Mesenchymal stem cell (in vitro differentiated cells and primary cell): ENCODE results near the gene MESP2.

Experiments
- DNase-seq: peaks from one replicate; pipeline ENCODE4 v3.0.0-alpha.2; 2013
- H2AFZ ChIP-seq: one replicate; pipeline ENCODE4 v1.6.1; 2013; ENCODE audit warnings: low read depth, mild to moderate bottlenecking, control low read depth, inconsistent platforms, low read length, moderate library complexity
- H2AK5ac ChIP-seq: 2 replicates; pipeline ENCODE4 v1.6.1; 2013; ENCODE audit warnings: low read length, moderate library complexity, mild to moderate bottlenecking, inconsistent platforms; ENCODE audit not compliant: severe bottlenecking
- H2BK120ac ChIP-seq: one replicate; pipeline ENCODE4 v1.6.1; 2013; ENCODE audit warnings: low read depth, mild to moderate bottlenecking, inconsistent platforms, low read length, moderate library complexity
- H2BK12ac ChIP-seq, 2 experiments: one replicate each; pipeline ENCODE4 v1.6.1; 2013; ENCODE audit warnings: inconsistent platforms in 2 of 2, low read length in 2 of 2, mild to moderate bottlenecking in 2 of 2, moderate library complexity in 2 of 2, control low read depth in 1 of 2
- H2BK15ac ChIP-seq: one replicate; pipeline ENCODE4 v1.6.1; 2013; ENCODE audit warnings: mild to moderate bottlenecking, low read depth, inconsistent platforms; ENCODE audit not compliant: poor library complexity, severe bottlenecking
- H2BK5ac ChIP-seq: 2 replicates; pipeline ENCODE4 v1.6.1; 2013; ENCODE audit warnings: low read depth, mild to moderate bottlenecking, low read length, control low read depth, inconsistent platforms; ENCODE audit not compliant: poor library complexity, severe bottlenecking
- H3K14ac ChIP-seq, 2 experiments: one replicate each; pipeline ENCODE4 v1.6.1; 2013; ENCODE audit warnings: inconsistent platforms in 2 of 2, low read length in 2 of 2, control low read depth in 1 of 2, mild to moderate bottlenecking in 1 of 2, moderate library complexity in 1 of 2
- H3K18ac ChIP-seq, 2 experiments: one replicate each; pipeline ENCODE4 v1.6.1; 2013; ENCODE audit warnings: inconsistent platforms in 2 of 2, low read length in 2 of 2, control low read depth in 1 of 2, low read depth in 1 of 2, mild to moderate bottlenecking in 1 of 2
- H3K23ac ChIP-seq, 2 experiments: one replicate each; pipeline ENCODE4 v1.6.1; 2013; ENCODE audit warnings: inconsistent platforms in 2 of 2, low read length in 2 of 2, mild to moderate bottlenecking in 2 of 2, moderate library complexity in 2 of 2, control low read depth in 1 of 2
- H3K27ac ChIP-seq: 2 replicates; pipeline ENCODE4 v1.5.1; 2013; ENCODE audit warnings: mild to moderate bottlenecking, moderate library complexity, low read length, control low read depth, inconsistent platforms; ENCODE audit not compliant: poor library complexity, severe bottlenecking
- H3K27me3 ChIP-seq, 2 experiments: 2 replicates each; pipeline versions ENCODE4 v1.6.1 to v1.7.0; 2013; ENCODE audit warnings: low read length in 2 of 2, mild to moderate bottlenecking in 2 of 2, moderate library complexity in 2 of 2, control low read depth in 1 of 2, inconsistent platforms in 1 of 2; ENCODE audit not compliant: control insufficient read depth in 1 of 2, insufficient read depth in 1 of 2
- H3K36me3 ChIP-seq, 2 experiments: 2 replicates each; pipeline versions ENCODE4 v1.6.1 to v1.7.0; 2013; ENCODE audit warnings: low read length in 2 of 2, control low read depth in 1 of 2, inconsistent platforms in 1 of 2, low read depth in 1 of 2, mild to moderate bottlenecking in 1 of 2; ENCODE audit not compliant: insufficient read depth in 2 of 2, control insufficient read depth in 1 of 2
- H3K4ac ChIP-seq, 2 experiments: one replicate each; pipeline ENCODE4 v1.6.1; 2013; ENCODE audit warnings: inconsistent platforms in 2 of 2, low read length in 2 of 2, mild to moderate bottlenecking in 2 of 2, moderate library complexity in 2 of 2, control low read depth in 1 of 2, low read depth in 1 of 2
- H3K4me1 ChIP-seq: 2 replicates; pipeline ENCODE4 v1.6.1; 2013; ENCODE audit warnings: low read depth, low read length, control low read depth; ENCODE audit not compliant: control insufficient read depth, insufficient read depth
- H3K4me2 ChIP-seq: 2 replicates; pipeline ENCODE4 v1.6.1; 2013; ENCODE audit warnings: low read length, mild to moderate bottlenecking, inconsistent platforms; ENCODE audit not compliant: poor library complexity, severe bottlenecking
- H3K4me3 ChIP-seq, 2 experiments: 2 replicates each; pipeline versions ENCODE4 v1.5.1 to v1.7.0; 2013; ENCODE audit warnings: low read length in 2 of 2, mild to moderate bottlenecking in 2 of 2, control low read depth in 1 of 2, low read depth in 1 of 2; ENCODE audit not compliant: insufficient read depth in 1 of 2
- H3K79me1 ChIP-seq: replicated peaks from 2 replicates; pipeline ENCODE4 v1.6.1; 2013; ENCODE audit warnings: mild to moderate bottlenecking, control low read depth, low read length, inconsistent platforms; ENCODE audit not compliant: poor library complexity, severe bottlenecking
- H3K9ac ChIP-seq: 2 replicates; pipeline ENCODE4 v1.7.0; 2013; ENCODE audit warnings: mild to moderate bottlenecking, low read length, moderate library complexity
- H3K9me3 ChIP-seq: 2 replicates; pipeline ENCODE4 v1.7.0; 2013; ENCODE audit warnings: mild to moderate bottlenecking, low read length; ENCODE audit not compliant: control insufficient read depth
- H4K8ac ChIP-seq: one replicate; pipeline ENCODE4 v1.6.1; 2013; ENCODE audit warnings: inconsistent platforms, mild to moderate bottlenecking, low read length, moderate library complexity
- H4K91ac ChIP-seq: one replicate; pipeline ENCODE4 v1.6.1; 2013; ENCODE audit warnings: mild to moderate bottlenecking, low read length, inconsistent platforms
- WGBS: methylation state at CpG from one replicate; pipeline ENCODE4 v1.1.7; 2013; ENCODE audit warnings: mixed read lengths; 5-methylcytosine and 5-hydroxymethylcytosine counted together

MESP2 gene

GRCh38 chr15:89760303-89761008, 15.7 kb upstream of the MESP2 start:
- H2BK120ac ChIP-seq: no peak overlapping the region
- no peak overlapping the region for H3K23ac ChIP-seq
- H2AFZ ChIP-seq: no peak overlapping the region
- H3K27ac ChIP-seq: no peak overlapping the region
- no peaks in the 10 kb centered on the region for H3K27me3 ChIP-seq
- no peak overlapping the region for H4K91ac ChIP-seq
- H2BK12ac ChIP-seq: no peak overlapping the region
- no peak overlapping the region for H3K18ac ChIP-seq
- no peak overlapping the region for H2BK5ac ChIP-seq
- no peaks in the 10 kb centered on the region for H3K36me3 ChIP-seq
- H2BK15ac ChIP-seq: no peak overlapping the region
- H3K4me2 ChIP-seq: no peak overlapping the region
- H3K4me1 ChIP-seq: peaks cover 6% of the 10 kb centered on the region
- no peaks in the 10 kb centered on the region for H3K79me1 ChIP-seq
- H3K4ac ChIP-seq: no peak overlapping the region
- WGBS: 20% methylated on average over 15 of the region's 16 CpGs
- H3K9me3 ChIP-seq: no peaks in the 10 kb centered on the region
- H3K4me3 ChIP-seq: no peak overlapping the region
- H2AK5ac ChIP-seq: no peak overlapping the region
- H3K14ac ChIP-seq: no peak overlapping the region
- H3K9ac ChIP-seq: peak overlapping the region; percentile 24
- peak; percentile 71 for DNase-seq
- peak overlapping the region; percentile 19 for H4K8ac ChIP-seq

GRCh38 chr15:89761009-89761831, 14.9 kb upstream of the MESP2 start:
- Histone ChIP-seq H2AFZ (no peak overlapping the region), H3K27me3 (no peaks in the 10 kb centered on the region), H3K27ac (no peak overlapping the region), H3K18ac (no peak overlapping the region), H3K4ac (no peak overlapping the region), H2BK12ac (no peak overlapping the region), H2BK120ac (no peak overlapping the region), H3K4me1 (peaks cover 6% of the 10 kb centered on the region), H2BK5ac (no peak overlapping the region), H3K79me1 (no peaks in the 10 kb centered on the region), H3K36me3 (peaks cover 0 to 6% of the 10 kb centered on the region in 2 experiments), H3K4me3 (no peak overlapping the region), H3K14ac (no peak overlapping the region), H4K8ac (peak overlapping the region; percentile 55), H2BK15ac (no peak overlapping the region), H3K9me3 (no peaks in the 10 kb centered on the region), H3K23ac (no peak overlapping the region), H2AK5ac (no peak overlapping the region), H3K9ac (peak overlapping the region; percentile 22), H4K91ac (no peak overlapping the region), H3K4me2 (no peak overlapping the region)
- 80% methylated on average over 18 of the region's 18 CpGs for WGBS
- no peak for DNase-seq

- no peaks in the 10 kb centered on the region for H3K79me1 ChIP-seq
- H3K14ac ChIP-seq: no peak overlapping the region
- no peak overlapping the region for H4K8ac ChIP-seq
- 84% methylated on average over 5 of the region's 5 CpGs for WGBS
- peak overlapping the region; percentile 24 for H2BK5ac ChIP-seq
- H3K27ac ChIP-seq: no peak overlapping the region
- no peak overlapping the region for H3K18ac ChIP-seq
- H2BK15ac ChIP-seq: no peak overlapping the region
- H3K4me2 ChIP-seq: no peak overlapping the region
- no peak overlapping the region for H2AFZ ChIP-seq
- H3K36me3 ChIP-seq: peaks cover 0 to 6% of the 10 kb centered on the region in 2 experiments
- no peak overlapping the region for H2BK120ac ChIP-seq
- no peak overlapping the region for H3K4ac ChIP-seq
- no peak overlapping the region for H3K23ac ChIP-seq
- no peak overlapping the region for H2BK12ac ChIP-seq
- H2AK5ac ChIP-seq: no peak overlapping the region
- no peaks in the 10 kb centered on the region for H3K9me3 ChIP-seq
- H3K4me1 ChIP-seq: peaks cover 6% of the 10 kb centered on the region
- no peak overlapping the region for H4K91ac ChIP-seq
- H3K9ac ChIP-seq: no peak overlapping the region
- no peaks in the 10 kb centered on the region for H3K27me3 ChIP-seq
- DNase-seq: no peak
- H3K4me3 ChIP-seq: no peak overlapping the region
Measured at GRCh38 chr15:89761929-89762328, 14.2 kb upstream of the MESP2 start.

- no peak overlapping the region for H3K14ac ChIP-seq
- peak overlapping the region in 1 of 2 experiments; percentile 43 for H2BK12ac ChIP-seq
- no peaks in the 10 kb centered on the region for H3K79me1 ChIP-seq
- no peak overlapping the region for H3K9ac ChIP-seq
- no peak overlapping the region for H2BK120ac ChIP-seq
- H3K9me3 ChIP-seq: no peaks in the 10 kb centered on the region
- no peak overlapping the region for H2BK15ac ChIP-seq
- no peak overlapping the region for H4K8ac ChIP-seq
- peaks cover 14% of the 10 kb centered on the region for H3K4me1 ChIP-seq
- H3K23ac ChIP-seq: no peak overlapping the region
- peaks cover 0 to 6% of the 10 kb centered on the region in 2 experiments for H3K36me3 ChIP-seq
- no peak overlapping the region for H3K4me3 ChIP-seq
- no peak overlapping the region for H2AK5ac ChIP-seq
- no peak for DNase-seq
- H3K4ac ChIP-seq: no peak overlapping the region
- no peak overlapping the region for H4K91ac ChIP-seq
- H2AFZ ChIP-seq: no peak overlapping the region
- no peak overlapping the region for H2BK5ac ChIP-seq
- H3K27me3 ChIP-seq: no peaks in the 10 kb centered on the region
- H3K4me2 ChIP-seq: no peak overlapping the region
- H3K18ac ChIP-seq: no peak overlapping the region
- no peak overlapping the region for H3K27ac ChIP-seq
- no CpG with 5 or more reads among the region's 1 CpG for WGBS
Measured at GRCh38 chr15:89765694-89766093, 10.4 kb upstream of the MESP2 start.
